Stomach (tissue), 4 donors: ENCODE data around the gene AKR1C2.
"Not testable (repeated sequence)": the region's sequence is repeated elsewhere in the genome, so short reads cannot be mapped to it uniquely, and the experiment has no call there.

Experiments used
- EP300 ChIP-seq: sonication (generic); formaldehyde crosslinking; IDR thresholded peaks from one replicate; pipeline ENCODE4 v1.6.1; 2017; ENCODE audit warnings: antibody characterized with exemption
- POLR2A ChIP-seq, 4 donors: fragments of 450-650 bp; IDR thresholded peaks; one replicate each; pipeline ENCODE4 v1.6.1; 2016; ENCODE audit warnings: antibody characterized with exemption in 4 of 4, control low read depth in 2 of 4, mild to moderate bottlenecking in 1 of 4, moderate library complexity in 1 of 4
- TF ChIP-seq, protein P1 (sequence below), 7 experiments: fragments of 450-650 bp in 4 of 7; fragments of 200-600 bp in 3 of 7; sonication (generic) in 3 of 7; IDR thresholded peaks; one replicate each; pipeline ENCODE4 v1.5.1; 2016 to 2019; ENCODE audit warnings: antibody characterized with exemption in 7 of 7, control low read depth in 2 of 7, mild to moderate bottlenecking in 1 of 7

DNA sequence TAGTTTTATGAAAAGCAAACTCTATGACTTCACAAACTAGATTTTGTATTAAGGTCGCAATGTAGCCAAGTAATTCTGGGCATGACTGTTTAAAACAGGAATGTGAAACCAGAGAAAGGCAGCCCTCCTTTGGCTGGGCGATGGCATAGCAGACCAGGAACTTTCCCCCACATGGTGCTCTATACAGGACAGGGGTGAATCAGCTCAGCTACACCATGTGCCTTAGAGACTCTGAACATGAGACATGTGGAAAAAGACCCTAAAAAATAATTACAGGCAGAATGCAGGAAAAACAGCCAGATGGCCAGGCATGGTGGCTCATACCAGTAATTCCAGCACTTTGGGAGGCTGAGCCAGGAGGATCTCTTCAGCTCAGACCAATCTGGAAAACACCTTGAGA lies 60.7 kb downstream of the AKR1C2 start:
- TF ChIP-seq, protein P1, sequence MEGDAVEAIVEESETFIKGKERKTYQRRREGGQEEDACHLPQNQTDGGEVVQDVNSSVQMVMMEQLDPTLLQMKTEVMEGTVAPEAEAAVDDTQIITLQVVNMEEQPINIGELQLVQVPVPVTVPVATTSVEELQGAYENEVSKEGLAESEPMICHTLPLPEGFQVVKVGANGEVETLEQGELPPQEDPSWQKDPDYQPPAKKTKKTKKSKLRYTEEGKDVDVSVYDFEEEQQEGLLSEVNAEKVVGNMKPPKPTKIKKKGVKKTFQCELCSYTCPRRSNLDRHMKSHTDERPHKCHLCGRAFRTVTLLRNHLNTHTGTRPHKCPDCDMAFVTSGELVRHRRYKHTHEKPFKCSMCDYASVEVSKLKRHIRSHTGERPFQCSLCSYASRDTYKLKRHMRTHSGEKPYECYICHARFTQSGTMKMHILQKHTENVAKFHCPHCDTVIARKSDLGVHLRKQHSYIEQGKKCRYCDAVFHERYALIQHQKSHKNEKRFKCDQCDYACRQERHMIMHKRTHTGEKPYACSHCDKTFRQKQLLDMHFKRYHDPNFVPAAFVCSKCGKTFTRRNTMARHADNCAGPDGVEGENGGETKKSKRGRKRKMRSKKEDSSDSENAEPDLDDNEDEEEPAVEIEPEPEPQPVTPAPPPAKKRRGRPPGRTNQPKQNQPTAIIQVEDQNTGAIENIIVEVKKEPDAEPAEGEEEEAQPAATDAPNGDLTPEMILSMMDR (IDR thresholded peaks at IDR 0.05) = peak in 2 of 7 experiments; percentile 18 to 38
- not testable (repeated sequence) for TF ChIP-seq POLR2A (IDR thresholded peaks at IDR 0.05); EP300
